Activated B cell treated with CpG ODN at 0.5 μM for 24 hours (primary cell): ENCODE results near the gene XPC. TPM values are rescaled to one million over a fixed set of nuclear protein-coding genes. Genes with fewer than 3 reads are reported as not detected.
"Not testable (repeated sequence)": the region's sequence is repeated elsewhere in the genome, so short reads cannot be mapped to it uniquely, and the experiment has no call there.

Experiments used
- ATAC-seq: fragments of 200-7000 bp; cut with Tn5 transposase; one replicate; pipeline ENCODE4 v1.10.0; 2021; ENCODE audit warnings: low read depth, mild to moderate bottlenecking, moderate library complexity
- CTCF ChIA-PET: fragments of 350-600 bp; sonication (Branson Sonifier 250); formaldehyde crosslinking; loops from one replicate; lab custom pipeline; 2021; ENCODE audit warnings: antibody characterized with exemption; lab: Charles Lee
- POLR2A ChIA-PET: fragments of 350-600 bp; sonication (Branson Sonifier 250); formaldehyde crosslinking; loops from one replicate; lab custom pipeline; 2021; ENCODE audit warnings: antibody characterized with exemption; lab: Charles Lee
- DNase-seq: peaks from one replicate; pipeline ENCODE4 v3.0.0; 2022
- H3K27ac Mint-ChIP-seq: one replicate; pipeline ENCODE4 v1.8.0; 2020; ENCODE audit warnings: mixed read lengths
- H3K27me3 Mint-ChIP-seq: one replicate; pipeline ENCODE4 v1.8.0; 2021; ENCODE audit warnings: mixed read lengths
- H3K36me3 Mint-ChIP-seq: one replicate; pipeline ENCODE4 v1.8.0; 2021; ENCODE audit warnings: low read depth, mixed read lengths
- H3K4me1 Mint-ChIP-seq: one replicate; pipeline ENCODE4 v1.8.0; 2021; ENCODE audit warnings: mixed read lengths
- H3K4me3 Mint-ChIP-seq: one replicate; pipeline ENCODE4 v1.8.0; 2020; ENCODE audit warnings: mild to moderate bottlenecking, mixed read lengths
- H3K9me3 Mint-ChIP-seq: one replicate; pipeline ENCODE4 v1.8.0; 2020; ENCODE audit warnings: mixed read lengths
- intact Hi-C: fragments of 100-400 bp; cut with micrococcal nuclease; formaldehyde crosslinking; loops from one replicate; pipeline ENCODE4 v1.15.1; 2024
- total RNA-seq: library from RNA; stranded (reverse); gene quantifications from 2 replicates; pipeline ENCODE4 v1.2.3, GENCODE V29; 2022
- TF ChIP-seq, protein P1 (sequence below): fragments of 200-600 bp; IDR thresholded peaks from one replicate; pipeline ENCODE4 v1.8.0; 2022; ENCODE audit warnings: antibody characterized with exemption, mild to moderate bottlenecking

XPC gene
- total RNA-seq, 1 donor from 2014 or later = 35.4 TPM

- ChIA-PET POLR2A (no interaction called here), CTCF (no interaction called here)
- peaks cover 58% of the 10 kb centered on the region for H3K36me3 Mint-ChIP-seq
These were observed 59.7 kb downstream of the XPC start for GRCh38 chr3:14118400-14119381.

DNA sequence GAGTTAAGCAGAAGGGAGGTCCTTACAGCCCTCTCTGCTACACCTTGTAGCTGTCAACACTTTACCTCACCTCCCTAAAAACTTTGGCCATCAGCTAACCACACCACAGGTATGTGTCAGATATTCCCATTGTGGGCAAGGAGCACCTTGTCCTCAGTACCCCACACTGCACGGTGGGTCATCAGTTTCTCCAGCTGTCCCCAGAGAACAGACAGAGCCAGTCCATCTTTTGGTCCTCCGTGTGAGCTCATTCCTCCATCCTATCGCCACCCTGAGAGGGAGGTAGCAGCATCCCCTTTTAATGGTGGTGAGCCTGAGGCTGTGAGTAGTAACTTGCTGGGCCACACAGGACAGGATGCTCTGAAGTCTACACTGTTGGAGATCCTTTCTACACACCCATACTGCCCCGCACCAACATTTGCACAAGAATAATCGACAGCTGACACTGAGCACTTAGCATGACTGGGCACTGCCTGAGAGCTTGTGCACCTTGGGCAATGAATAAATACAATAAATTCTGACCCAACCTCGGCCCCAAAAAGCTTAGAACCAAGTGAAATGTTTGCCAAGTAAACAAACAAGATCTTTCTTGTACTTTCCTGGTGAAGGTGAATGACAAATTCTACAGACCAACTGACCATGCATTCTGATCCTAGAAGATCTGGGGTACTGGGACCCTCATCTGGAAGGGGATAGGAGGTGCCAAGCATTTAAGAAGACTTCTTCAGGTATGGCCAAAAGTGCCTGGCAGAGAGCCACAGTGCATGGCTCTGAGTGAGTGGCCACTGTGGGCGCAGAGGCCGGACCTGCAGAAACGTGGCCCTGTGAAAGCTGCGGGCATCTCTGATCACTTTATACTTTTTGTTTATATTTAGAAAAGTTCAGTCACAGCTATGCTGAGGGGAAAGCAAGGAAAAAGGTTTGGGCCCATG lies 60.7 kb downstream of the XPC start:
- no peaks in the 10 kb centered on the region for H3K27me3 Mint-ChIP-seq
- no peaks in the 10 kb centered on the region for H3K9me3 Mint-ChIP-seq
- H3K4me1 Mint-ChIP-seq = peaks cover 6% of the 10 kb centered on the region
- ATAC-seq = no peak
- no peak overlapping the region for H3K27ac Mint-ChIP-seq
- intact Hi-C loops = no loop called here
- TF ChIP-seq, protein P1, sequence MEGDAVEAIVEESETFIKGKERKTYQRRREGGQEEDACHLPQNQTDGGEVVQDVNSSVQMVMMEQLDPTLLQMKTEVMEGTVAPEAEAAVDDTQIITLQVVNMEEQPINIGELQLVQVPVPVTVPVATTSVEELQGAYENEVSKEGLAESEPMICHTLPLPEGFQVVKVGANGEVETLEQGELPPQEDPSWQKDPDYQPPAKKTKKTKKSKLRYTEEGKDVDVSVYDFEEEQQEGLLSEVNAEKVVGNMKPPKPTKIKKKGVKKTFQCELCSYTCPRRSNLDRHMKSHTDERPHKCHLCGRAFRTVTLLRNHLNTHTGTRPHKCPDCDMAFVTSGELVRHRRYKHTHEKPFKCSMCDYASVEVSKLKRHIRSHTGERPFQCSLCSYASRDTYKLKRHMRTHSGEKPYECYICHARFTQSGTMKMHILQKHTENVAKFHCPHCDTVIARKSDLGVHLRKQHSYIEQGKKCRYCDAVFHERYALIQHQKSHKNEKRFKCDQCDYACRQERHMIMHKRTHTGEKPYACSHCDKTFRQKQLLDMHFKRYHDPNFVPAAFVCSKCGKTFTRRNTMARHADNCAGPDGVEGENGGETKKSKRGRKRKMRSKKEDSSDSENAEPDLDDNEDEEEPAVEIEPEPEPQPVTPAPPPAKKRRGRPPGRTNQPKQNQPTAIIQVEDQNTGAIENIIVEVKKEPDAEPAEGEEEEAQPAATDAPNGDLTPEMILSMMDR = no peak
- DNase-seq = no peak
- H3K36me3 Mint-ChIP-seq = peaks cover 66% of the 10 kb centered on the region
- ChIA-PET POLR2A (no interaction called here), CTCF (no interaction called here)
- no peak overlapping the region for H3K4me3 Mint-ChIP-seq

More at GRCh38 chr3:14118400-14119381, 59.7 kb downstream of the XPC start:
- ATAC-seq (no peak), DNase-seq (no peak)
- no peak overlapping the region for H3K27ac Mint-ChIP-seq
- H3K4me1 Mint-ChIP-seq = peaks cover 15% of the 10 kb centered on the region
- no peaks in the 10 kb centered on the region for H3K27me3 Mint-ChIP-seq
- TF ChIP-seq, protein P1 = no peak
- intact Hi-C loops = no loop called here
- no peak overlapping the region for H3K4me3 Mint-ChIP-seq
- no peaks in the 10 kb centered on the region for H3K9me3 Mint-ChIP-seq

DNA sequence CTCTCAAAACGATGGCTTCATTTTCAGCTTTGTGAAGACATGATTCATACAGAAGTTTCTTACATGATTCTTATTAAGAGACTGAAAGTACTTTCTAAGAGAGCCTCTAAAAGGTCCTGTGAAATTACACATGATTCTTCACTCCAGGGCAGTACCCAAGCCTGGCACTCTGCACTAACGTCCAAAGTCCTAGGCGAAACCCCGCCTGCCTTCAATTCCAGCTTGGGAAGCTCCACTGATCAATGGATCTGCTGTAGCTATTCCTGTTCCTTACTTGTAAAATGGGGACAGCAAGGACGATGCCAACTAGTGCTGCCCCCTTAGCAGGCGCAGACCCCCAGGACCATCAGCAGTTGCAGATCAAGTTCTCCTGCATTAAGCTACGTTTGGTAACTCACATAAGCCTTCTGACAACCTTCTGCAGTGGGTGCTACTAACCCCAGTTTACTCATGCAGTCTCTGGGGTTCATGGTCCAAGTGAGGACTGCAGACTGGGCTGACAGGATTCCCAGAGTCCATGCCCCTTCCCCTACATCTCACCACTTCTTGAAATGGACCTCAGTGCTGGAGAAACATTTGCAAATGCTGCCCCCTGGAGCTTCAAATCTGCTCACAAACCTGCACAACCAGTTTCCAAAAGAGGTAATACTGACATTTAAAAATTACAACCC lies 64.3 kb downstream of the XPC start:
- ATAC-seq (no peak), DNase-seq (no peak)
- Mint-ChIP-seq H3K27ac (no peak overlapping the region), H3K27me3 (no peaks in the 10 kb centered on the region), H3K9me3 (no peaks in the 10 kb centered on the region), H3K36me3 (peaks cover 61% of the 10 kb centered on the region), H3K4me3 (no peak overlapping the region), H3K4me1 (no peaks in the 10 kb centered on the region)
- intact Hi-C loops = no loop called here
- TF ChIP-seq, protein P1 = no peak
- CTCF ChIA-PET = interaction anchor here (0.6 to 1.9 kb wide), 2 partner anchors 15 to 457 kb away, joined by 5 to 6 read pairs; no protein-coding TSS in a partner anchor
- POLR2A ChIA-PET = no interaction called here

DNA sequence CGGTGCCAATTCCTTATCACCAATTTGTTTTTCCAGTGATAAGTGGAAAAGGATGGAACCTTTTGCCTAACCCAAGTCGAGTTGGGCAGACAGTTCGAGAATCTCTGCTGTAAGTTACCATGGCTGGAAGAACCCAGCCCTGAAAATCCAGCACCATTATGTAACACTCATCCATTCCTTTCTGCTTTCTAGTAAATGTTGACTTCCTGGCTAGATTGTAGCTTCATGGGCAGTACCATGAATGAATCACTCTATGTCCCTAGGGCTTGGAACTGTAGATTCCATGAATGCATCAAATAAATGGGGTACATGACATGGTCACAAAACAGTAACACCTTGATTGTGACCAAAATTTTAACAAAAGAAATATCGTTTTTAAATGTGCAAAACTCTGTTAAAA lies 67.7 kb downstream of the XPC start:
- Mint-ChIP-seq H3K36me3 (peaks cover 47% of the 10 kb centered on the region), H3K4me1 (no peaks in the 10 kb centered on the region)

GRCh38 chr3:14109821-14110220 lies 68.6 kb downstream of the XPC start:
- H3K9me3 Mint-ChIP-seq, DNase-seq, H3K4me3 Mint-ChIP-seq, H3K27me3 Mint-ChIP-seq, H3K4me1 Mint-ChIP-seq, intact Hi-C loops, ATAC-seq, CTCF ChIA-PET, POLR2A ChIA-PET, H3K27ac Mint-ChIP-seq: not testable (repeated sequence)
- peaks cover 39% of the 10 kb centered on the region for H3K36me3 Mint-ChIP-seq

More for the DNA sequence above, 67.7 kb downstream of the XPC start:
- Mint-ChIP-seq H3K9me3 (no peaks in the 10 kb centered on the region), H3K4me3 (no peak overlapping the region), H3K27me3 (no peaks in the 10 kb centered on the region), H3K27ac (no peak overlapping the region)
- ChIA-PET POLR2A (interaction anchor here (0.8 kb wide), 1 partner anchor 14 kb away, joined by 3 read pairs; the partner anchor contains the start of genes CHCHD4 and TMEM43), CTCF (no interaction called here)
- no peak for DNase-seq
- no peak for ATAC-seq
- TF ChIP-seq, protein P1 = no peak
- intact Hi-C loops = no loop called here
